ENCODE measurements around the gene PLGRKT.
"Not testable (repeated sequence)": the region's sequence is repeated elsewhere in the genome, so short reads cannot be mapped to it uniquely, and the experiment has no call there.

PLGRKT gene

DNA sequence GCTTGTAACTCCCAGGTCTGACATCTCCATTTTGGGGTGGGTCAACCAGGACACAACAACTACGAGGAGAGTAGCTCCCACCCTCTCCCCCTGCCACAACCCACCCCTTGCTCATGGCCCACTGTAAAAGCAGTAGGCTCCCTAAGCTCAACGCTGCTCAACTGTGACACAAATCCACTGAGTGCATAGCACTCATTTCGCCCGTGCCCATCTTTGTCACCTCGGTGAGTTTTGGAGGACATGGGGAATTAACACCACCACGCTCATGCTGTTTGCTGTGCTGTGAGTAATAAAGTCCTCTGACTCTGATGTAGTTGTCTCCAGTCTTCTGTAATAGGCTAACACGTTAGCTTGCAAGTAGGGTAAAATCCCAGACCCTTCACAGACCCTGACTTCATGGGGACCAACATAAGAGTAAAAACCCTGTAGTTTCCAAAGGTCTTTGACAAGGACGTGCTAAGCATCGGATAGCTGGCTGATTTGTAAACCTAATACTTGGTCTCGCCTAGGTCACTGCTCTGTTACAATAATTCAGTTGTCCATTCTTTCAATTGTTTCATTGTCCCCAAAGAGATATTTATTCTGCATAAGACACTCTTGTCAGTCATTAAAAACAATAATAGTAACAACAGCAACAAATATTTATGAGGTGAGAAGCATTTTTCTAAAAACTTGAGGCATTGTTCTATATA lies 7.7 kb downstream of the PLGRKT start:
- no peak for DNase-seq

DNA sequence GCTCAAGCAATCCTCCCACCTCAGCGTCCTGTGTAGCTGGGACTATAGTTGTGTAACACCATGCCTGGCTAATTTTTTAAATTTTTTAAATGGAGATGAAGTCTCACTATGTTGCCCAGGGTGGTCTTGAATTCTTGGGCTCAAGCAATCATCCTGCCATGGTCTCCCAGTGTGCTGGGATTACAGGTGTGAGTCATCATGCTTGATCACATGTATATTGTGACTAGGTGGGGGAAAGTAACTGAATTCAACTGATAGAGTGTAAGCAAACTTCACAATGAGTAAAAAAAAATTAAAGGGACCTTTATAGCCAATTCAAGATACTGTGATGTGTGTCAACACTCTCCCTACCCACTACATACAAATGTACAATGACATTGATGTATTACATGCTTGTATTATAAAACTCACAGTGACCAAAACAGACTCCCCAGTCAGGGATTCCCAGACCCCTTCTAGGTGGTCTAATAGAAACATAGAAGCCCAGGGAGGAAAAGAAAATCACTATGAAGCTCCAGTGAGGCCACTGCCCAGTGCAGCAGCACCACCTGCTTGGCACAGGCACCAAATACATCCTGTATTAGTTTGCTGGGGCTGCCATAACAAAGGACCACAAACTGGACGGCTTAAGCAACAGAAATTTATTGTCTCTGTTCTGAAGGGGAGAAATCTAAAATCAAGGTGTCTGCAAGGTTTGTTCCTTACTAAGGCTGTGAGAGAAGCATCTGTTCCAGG lies 8.8 kb downstream of the PLGRKT start:
- DNase-seq, result no peak

DNA sequence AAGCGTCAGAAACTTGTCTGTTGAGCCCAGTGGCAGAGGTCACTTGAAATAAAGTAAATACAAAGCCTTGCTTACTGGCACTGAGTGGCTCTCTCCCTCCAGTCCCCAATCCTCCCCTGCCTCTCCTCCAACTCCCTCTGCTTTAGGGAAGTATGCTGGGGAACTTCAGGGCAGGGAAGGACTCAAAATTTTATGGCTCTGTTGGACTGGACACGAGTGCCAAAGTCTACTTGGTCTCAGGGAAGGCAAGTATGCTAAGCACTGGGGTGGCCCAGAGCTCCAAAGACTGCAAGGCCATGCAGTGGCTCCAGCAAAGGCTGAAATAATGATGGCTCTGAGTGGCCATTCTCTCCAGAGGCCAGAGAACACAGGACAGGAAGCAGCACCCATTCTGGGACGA lies 9.6 kb downstream of the PLGRKT start:
- no peak for DNase-seq

DNA sequence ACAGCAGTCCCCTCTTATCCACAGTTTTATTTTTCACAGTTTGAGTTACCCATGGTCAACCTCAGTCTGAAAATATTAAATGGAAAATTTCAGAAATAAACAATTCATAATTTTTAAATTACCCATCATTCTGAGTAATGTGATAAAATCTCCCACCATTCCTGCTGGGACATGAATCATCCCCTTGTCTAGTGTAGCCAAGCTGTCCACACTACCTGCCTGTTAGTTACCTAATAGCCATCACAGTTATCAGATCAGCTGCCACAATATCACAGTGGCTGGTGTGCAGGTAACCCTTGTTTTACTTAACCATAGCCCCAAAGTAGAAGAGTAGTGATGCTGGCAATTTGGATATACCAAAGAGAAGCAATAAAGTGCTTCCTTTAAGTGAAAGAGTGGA lies 10.7 kb downstream of the PLGRKT start:
- DNase-seq, result no peak

DNA sequence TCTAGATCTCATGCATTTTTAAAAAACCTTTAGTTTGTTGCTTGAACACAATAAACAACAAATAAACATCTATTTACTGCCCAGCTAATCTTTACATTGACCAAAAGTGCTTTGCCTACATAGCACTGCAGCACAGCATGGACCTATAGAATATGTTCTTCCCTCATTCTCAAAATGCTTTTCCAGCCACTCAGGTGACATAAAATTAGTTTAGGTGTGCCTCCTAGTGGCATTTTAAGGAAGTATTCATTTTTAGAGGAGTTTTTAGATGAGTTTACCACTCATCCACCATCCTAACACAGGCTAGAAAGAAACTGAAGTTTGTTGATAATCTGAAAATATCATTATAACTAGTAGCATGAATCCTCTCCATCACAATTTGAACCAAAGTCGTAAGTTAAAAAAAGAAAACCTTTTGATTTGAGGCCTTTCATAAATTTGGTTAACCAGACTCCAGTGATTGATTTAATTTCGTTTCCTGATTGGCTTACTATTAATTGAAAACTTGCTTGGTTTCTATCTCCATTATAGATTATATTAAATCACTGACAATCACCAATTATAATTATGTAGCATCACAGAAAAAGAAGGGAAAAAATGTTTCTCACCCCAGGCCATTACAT lies 12.6 kb downstream of the PLGRKT start:
- peak in 1 of 2 donors; percentile 68 for DNase-seq

DNA sequence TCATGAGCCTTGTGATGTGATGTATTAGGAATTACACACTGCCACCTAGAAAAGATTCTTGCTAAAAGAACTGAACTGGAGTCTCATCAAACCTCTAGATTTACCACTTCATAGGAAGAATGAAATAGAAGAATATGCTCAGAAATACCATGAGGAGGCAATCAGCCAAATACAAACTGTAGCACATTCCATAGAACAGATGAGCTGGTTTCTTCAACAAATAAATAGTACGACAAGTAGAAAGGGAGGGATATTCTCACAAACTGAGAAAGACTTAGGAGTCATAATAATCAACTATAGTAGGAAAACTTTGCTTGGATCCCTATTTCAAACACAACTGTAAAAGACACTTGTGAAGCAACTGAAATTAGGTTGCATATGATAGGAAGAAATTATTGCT lies 15.4 kb downstream of the PLGRKT start:
- no peak for DNase-seq

DNA sequence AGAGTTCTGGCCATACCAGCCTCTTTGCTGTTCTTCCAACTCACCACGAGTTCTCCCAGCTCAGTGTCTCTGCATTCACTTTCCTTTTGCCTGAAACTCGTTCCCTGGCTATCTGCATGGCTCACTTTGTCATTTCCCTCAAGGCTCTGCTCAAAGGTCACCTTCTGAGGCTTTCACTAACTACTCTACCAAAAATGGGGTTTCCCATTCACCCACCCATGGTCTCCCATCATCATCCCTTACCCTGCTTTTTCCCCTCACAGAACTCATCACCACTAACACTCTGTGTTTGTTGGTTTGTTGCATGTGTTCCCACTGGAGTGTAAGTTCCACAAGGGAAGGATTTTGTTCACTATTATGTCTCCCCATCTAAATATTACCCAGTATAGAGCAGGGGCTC lies 16.6 kb downstream of the PLGRKT start:
- no peak for DNase-seq

DNA sequence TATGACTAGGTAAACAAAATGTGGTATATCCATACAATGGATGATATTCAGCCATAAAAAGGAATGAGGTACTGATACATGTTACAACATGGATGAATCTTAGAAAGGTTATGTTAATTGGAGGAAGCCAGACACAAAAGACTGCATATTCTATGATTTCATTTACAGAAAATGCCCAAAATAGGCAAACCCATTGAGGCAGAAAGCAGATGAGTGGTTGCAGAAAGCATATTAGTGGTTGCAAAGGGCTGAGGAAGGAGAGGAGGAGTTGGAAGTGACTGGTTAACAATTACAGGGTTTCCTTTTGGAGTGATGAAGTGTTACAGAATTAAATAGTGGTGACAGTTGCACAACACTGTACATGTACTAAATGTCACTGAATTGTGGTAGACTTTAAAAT lies 17.7 kb downstream of the PLGRKT start:
- no peak for DNase-seq

DNA sequence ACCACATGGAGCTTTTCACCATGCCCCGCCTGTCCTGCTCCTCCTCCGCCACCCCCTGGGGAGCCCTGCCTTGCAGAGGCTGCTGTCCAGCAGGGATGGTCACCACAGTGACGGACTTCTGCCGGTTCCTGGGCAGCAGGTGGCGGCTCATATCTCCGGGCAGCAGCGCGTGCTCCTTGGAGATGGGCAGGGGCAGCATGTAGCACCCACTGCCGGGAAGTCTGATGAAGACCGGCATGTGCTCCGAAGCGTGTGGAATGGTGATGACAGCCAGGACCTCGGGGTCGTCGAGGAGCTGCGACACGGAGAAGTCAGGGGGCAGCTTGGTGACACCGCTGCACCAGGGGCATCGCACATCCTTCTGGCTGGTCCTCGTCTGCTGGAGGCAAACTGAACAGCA lies 19.2 kb downstream of the PLGRKT start:
- no peak for DNase-seq

DNA sequence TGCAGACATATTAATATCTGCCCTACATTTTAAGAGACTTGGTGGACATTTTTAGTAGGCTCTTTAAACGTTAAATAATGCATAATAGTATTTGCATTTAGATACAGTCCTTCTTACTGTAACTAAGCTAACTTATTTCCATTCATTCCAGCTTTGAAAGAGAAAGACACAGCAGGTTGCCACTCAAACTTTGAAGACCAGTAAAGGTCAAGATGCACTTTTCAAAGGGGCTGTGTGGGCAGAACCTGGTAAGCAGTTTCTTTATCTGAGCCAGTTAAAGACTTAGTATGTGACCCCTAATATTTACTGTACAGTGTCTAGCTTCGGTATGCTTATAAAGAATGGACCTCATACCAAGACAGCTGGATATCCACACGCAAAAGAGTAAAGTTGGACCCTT lies 20.8 kb downstream of the PLGRKT start:
- no peak for DNase-seq

DNA sequence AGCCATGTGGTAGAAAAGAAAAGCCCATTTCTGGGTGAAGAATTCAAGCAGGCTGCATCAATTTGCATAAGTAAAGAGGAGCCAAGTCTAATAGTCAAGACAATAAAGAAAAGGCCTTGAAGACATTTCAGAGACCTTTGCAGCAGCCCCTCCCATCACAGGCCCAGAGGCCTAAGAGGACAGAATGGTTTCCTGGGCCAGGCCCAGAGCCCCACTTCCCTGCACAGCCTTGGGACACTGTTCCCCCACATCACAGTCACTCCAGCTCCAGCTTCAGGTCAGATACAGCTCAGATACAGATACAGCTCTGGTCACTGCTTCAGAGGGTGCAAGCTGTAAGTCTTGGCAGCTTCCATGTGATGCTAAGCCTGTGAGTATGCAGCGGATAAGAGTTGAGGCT lies 29.1 kb downstream of the PLGRKT start:
- no peak for DNase-seq

DNA sequence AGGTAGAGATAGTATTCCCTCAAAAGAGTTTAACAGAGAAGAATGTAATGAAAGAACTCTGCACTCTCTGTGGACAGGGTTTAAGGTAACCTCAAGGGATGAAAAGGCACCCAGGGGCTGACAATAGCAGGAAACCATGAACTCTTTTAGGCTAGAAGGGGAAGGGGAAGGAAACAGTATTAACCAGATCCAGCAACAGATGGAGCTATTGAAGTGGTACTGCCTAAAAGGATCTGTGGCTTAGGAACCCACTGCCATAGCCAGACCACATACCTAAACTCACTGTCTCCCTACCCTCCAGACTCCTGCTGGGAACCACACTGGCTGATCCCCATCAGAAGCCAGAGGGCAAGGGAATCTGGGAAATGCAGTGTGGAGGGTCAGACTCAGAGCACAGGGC lies 35.5 kb downstream of the PLGRKT start:
- no peak for DNase-seq

DNA sequence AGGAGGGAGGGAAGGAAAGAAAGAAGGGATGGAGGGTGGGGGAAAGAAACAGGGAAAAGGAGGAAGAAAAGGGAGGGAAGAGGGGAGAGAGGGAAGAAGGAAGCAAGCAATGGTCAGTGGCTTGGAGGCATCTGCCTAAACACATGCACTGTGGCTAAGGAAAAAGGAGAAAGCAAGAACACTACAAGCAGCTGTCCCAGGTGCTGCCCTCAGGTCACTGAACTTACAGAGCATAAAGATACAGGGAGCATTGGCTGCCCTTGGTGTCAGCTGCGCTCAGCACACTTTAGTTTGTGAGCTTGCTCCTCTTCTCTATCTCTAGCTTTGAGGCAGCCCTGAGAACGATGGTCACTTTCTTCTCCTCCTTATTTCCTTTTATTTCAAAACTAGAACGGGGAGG lies 40.2 kb downstream of the PLGRKT start:
- not testable (repeated sequence) for DNase-seq

DNA sequence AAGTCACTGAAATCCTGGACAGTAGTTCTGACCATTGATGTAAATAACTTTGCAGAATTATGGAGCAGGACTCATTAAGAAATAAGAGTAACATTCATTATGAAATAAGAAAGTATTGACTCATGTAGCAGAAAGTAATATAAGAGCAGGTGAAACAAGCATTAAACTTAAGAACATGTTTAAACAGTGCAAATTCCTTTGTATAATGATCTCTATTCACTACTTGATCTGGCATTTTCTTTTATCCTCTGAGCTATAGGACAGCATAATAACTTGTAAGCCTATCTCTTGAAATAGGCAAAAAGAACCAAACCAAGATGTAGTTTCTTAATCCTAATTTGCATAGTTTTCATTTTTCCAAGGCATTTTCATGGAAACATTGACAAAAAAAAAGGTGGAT lies 42.3 kb downstream of the PLGRKT start:
- no peak for DNase-seq

DNA sequence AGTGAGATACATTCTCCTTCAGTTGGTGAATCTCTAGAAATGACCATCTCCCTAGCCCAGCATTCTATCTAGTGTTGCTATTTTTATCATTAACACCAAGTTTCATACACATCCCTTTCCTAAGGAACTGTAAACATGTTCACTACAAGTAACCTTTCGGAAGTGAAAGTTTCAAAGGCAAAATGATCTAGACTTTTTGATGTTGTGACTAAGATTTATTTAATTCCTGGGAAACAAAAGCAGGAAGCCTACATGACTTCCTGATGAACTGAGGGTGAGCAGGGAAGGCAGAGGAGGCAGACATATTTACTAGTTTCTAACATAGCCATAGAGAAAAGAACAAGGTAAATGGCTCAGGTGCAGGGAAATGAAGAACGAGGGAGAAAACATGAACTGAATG lies 43.7 kb downstream of the PLGRKT start:
- DNase-seq, result not testable (repeated sequence)

DNA sequence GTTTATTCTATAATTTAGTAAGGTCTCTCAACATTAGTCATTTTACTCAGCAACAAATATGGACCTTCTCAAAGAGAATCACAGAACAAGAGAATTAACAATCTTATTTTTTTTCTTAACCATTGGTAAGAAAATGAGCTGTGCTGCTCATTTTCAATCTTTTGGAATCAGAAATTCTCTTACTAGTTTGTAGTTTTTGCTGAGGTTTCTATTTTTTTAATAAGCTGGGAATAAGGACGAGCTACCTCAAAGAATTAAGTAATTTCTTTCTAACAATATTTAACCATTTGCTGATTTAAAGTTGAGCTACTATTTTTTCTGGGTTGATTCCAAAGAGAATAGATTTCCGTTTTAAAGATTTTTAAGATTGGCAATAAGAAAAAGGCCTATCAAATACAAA lies 44.2 kb downstream of the PLGRKT start:
- DNase-seq, result no peak

DNA sequence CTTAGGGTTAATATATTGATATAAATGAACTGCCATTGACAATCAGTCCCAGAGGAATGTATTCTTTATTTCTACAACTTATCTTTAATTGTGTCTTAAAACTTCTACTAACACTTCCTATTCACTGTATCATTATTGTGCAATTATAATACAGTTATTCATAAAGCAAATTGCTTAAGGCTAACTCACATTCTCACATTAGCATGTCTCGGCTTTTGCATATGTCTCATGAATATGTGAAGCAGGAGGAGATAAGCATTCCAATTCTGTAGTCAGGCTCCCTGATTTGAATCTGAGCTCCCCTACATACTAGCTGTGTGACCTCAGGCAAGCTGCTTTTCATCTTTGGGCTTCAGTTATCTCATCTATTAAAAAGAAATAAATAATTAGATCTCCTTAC lies 45.4 kb downstream of the PLGRKT start:
- DNase-seq, result no peak

DNA sequence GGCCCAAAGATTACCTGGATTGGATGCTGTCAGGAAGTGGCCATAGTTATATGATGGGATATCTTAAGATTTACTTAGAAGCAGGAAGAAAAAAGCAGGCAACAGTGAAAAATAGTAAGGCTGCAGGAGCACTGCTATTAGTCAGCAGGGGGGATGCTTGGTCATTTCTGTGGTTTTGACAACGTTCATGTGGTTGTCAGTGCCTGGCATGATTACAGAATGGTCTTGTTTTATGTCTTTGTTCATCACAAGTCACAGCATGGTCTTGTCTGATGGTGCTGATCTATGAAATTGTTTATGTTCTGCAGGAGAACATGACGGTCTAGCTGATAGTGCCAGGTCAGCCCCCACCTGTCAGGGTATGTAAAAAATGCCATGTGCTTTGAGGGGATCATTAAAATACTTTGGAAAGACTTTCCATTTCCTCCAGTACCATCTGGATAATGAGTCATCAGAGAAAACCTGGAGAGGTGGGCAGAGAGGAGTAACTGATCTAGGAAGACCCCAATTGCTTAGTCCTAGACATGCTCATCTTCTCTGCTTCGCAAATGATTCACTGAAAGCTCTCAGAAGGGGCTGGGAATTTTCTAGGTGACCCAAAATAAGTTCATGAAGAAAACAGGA lies 48.5 kb downstream of the PLGRKT start:
- no peak for DNase-seq

DNA sequence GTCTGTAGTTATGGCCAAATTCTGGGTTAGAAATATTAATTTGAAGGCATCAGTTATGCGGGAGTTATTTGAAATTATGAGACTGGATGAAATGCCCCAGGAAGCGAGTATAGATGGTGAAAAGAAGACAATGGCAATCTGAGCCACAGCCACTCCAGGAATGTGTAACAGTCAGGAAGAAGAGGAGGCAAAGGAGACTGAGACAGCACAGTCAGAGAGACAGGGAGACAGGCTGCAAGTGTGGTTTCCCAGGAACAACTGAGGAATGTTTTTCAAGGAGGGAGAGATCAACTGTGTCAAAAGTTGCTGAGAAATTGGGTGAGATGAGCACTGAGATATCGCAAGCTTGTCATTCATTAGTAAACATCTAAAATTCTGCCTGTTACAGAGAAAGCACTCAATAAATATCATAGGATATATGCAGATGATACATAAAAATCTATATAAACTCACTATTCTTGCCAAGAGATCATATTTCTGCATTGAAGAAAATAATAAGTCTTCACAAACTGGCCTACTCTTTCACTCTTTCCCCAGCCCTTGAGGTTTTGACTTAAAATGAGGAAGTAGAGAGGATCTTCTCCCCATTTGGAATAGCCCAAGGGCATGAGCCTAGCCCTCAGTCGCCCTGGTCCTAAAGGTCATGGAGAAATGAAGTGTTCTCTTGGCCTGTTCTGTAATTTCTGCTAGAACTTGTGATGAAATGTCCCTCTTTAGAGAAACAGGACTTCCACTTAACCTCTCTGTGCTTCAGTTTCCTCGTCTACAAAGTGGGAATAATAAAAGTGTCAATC lies 49.5 kb downstream of the PLGRKT start:
- no peak for DNase-seq

DNA sequence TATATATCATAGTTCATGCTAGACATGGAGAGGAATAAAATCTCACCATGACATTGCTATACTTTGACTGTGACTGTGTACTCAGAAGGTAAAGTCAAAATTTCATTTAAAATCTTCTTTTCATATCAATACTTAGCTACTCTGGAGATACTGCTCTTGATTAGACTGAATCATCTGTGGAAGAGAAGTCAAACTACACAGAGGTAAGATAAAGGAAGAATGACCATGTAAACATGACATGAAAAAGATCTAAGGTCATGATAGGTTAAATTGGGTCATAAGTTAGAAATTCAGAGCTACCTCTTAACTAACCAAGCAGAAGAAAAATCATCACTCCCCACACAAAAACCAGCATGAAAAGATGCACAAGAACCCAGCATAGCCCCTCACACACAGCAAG lies 53.3 kb downstream of the PLGRKT start:
- no peak for DNase-seq

DNA sequence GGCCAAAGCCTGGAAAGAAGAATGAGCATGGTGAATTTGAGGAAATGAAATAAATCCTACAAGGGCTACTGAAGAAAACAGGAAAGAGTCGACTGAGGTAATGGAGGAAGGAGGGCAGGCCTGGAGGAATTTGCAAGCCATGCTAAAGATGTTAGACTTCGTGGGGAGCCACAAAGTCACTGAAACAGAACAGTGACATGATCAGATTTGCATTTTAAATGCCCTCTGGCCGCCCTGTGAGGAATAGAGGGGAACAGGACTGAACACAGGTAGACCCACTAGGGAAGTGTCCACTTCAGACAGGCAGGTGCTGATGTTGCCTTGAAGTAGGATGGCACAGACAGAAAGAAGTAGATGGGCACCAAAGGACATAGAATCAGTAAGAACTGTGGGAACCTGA lies 55.2 kb downstream of the PLGRKT start:
- no peak for DNase-seq

DNA sequence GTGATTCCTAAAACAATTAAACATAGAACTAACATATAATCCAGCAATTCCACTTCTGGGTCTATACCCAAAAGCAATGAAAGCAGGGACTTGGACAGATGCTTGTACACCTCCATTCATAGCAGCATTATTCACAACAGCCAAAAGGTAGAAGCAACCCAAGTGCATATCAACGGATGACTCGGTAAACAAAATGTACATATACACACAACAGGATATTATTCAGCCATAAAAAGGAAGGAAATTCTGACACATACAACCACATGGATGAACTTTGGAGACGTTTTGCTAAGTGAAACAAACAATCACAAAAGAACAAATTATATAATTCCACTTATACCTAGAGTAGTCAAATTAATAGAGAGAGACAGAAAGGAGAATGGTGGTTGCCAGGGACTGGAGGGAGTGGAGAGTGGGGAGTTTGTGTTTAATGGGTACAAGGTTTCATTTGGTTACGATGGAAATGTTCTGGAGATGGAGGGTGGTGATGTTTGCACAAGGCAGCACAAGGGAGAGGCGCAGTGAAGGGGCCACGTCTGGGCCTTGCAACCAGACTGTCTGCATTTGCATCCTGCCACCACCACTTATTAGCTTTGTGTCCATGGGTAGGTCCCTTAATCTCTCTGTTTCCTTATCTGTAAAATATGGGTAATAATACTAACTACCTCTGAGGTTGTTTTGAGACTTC lies 61.8 kb downstream of the PLGRKT start:
- peak in 1 of 2 donors; percentile 17 for DNase-seq
